Measurements from ENCODE around the gene SLC66A2.
"Not testable (repeated sequence)": the region's sequence is repeated elsewhere in the genome, so short reads cannot be mapped to it uniquely, and the experiment has no call there.

The SLC66A2 gene

DNA sequence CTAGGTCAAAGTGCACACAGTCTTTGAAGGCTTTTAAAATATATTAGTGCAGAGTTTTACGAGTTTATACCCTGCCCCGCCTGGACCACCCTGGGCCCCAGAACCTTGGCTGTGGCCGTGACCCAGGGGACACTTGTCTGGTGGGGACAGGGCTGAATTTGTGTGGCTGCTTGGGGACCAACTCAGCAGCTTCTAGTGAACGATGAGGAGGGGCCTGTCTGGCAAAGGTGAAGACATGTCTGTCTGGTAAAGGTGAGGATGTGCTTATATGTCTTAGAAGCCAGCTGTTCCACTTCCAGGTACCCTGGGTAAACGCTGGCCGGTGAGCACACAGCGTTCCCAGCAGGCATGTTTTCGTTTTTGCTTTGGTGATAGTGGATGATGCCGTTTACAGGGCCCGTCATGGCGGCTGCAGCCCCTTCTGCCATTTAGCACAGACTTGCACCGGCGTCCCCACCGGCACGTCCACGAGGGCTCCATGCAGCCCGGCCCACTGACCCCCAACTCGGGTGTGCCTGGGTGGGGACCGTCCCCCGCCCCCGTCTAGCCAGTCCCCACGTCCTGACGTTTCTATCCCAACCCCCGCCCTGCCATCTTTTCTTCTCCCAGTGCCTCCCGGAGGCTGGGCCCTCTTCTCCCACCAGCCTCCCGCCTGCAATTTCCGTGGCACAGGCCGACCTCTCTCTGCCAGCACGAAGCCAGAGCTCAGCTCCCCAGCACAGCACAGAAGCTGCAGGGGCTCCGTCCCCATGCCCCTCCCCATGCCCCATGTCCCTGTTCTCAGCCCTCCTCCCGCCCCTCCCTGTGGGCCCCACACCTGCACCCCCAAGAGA, 67.8 kb downstream of the SLC66A2 start:
- DNase-seq (ENCODE audit: low read depth in 2 of 2): no peak

DNA sequence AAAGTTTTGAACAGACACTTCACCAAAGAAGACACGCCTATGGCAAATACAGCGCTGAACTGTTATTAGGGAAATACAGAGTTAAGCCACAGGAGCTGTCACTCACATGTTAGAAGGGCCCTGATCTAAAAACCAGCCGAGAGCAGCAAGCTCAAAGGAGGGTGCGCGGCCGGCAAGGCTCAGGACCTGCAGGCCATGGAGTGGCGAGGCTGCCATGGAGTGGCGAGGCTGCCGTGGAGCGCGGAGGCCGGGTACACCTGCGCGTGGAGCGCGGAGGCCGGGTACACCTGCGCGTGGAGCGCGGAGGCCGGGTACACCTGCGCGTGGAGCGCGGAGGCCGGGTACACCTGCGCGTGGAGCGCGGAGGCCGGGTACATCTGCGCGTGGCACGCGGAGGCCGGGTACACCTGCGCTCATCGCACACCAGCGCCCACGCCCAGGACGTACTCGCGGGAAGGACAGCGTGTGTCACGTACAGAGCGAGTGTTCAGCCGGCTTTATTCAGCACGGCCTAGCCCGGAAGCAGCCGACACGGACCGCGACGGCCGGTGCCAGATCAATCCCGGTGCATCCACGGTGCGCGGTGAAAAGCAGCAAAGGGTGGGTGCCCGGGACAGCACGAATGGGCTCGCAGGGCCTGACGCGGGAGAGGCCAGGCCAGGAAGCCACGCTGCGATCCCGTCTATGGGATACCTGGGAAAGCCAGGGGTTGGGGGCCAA, 68.8 kb downstream of the SLC66A2 start:
- DNase-seq (ENCODE audit: low read depth in 2 of 2): no peak

DNA sequence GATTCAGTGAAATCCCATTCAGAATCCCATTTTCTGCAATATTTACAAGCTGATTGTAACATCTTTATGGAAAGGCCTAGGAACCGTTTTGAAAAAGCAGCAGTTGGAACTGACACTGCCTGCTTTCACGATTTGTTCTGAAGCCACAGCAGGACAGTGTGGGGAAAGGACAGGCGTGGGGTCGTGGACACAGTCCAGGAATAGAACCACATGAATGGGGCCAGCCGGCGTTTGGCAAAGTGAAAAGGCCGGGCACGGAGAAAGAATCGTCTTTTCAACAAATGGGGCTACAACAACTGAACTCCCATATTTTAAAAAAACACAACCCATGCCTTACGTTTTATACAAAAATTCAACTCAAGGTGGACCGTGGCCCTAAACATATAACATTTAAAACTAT, 69.8 kb downstream of the SLC66A2 start:
- no peak for DNase-seq (ENCODE audit: low read depth in 2 of 2)

DNA sequence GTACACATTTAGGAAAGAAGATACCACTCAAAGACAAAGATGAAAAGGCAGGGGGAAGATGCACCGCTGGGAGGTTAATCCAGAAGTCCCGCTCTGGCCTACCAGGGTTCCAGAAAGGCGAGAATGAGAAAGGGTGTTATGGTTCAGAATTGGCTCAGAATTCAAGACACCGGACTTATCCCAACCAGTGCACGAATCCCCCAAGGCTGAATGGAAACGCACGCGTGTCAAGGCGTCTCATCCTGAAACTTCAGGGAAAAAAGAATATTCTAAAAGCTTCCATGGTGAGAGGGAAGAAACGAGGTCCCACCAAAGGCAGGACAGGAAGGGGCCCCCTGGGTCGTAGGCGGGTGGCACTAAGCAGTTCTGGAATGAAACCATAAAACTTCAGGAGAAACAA, 71.9 kb downstream of the SLC66A2 start:
- DNase-seq (ENCODE audit: low read depth in 2 of 2): no peak

DNA sequence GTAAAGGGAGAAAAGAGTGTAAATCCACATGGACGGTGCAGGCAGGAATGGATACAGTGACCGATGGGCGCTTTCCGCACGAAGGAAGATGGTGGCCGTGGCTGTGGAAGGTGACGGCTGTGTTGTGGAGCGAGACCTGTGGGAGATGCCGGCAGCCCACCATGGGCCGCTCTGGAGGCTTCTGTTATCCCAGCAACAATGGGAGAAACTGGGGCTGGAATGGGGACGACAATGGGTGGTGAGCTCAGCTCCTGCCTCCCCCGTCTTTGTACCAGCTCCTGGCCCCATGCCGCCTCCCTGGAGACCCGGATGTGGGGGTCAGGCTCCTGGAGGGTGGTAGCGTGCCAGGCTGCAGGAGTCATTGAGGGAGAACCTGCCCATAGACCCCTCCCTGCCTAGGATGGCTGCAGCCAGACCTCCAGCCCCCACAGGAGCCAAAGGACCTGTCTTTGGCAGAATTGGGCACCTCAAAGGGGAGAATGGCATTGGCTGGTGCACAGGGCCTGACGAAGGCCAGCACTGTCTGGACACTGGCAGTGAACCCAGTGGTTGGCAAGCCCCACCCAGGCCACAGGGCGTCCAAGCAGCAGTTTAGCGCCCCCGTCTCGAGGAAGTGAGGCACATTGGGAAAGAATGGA, 72.6 kb downstream of the SLC66A2 start:
- no peak for DNase-seq (ENCODE audit: low read depth in 2 of 2)

DNA sequence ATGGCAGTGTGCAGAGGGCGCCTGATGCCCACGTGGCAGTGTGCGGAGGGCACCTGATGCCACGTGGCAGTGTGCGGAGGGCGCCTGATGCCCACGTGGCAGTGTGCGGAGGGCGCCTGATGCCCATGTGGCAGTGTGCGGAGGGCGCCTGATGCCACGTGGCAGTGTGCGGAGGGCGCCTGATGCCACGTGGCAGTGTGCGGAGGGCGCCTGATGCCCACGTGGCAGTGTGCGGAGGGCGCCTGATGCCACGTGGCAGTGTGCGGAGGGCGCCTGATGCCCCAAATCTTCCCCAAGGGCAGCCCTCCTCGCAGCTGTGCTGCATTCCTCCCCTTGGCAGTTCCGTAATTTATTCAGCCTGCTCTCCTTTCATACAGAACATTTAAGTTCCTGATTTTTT, 73.2 kb downstream of the SLC66A2 start:
- DNase-seq (ENCODE audit: low read depth in 2 of 2): not testable (repeated sequence)

GRCh38 chr18:79877163-79878091, 74.0 kb downstream of the SLC66A2 start:
- no peak for DNase-seq (ENCODE audit: low read depth in 2 of 2)

DNA sequence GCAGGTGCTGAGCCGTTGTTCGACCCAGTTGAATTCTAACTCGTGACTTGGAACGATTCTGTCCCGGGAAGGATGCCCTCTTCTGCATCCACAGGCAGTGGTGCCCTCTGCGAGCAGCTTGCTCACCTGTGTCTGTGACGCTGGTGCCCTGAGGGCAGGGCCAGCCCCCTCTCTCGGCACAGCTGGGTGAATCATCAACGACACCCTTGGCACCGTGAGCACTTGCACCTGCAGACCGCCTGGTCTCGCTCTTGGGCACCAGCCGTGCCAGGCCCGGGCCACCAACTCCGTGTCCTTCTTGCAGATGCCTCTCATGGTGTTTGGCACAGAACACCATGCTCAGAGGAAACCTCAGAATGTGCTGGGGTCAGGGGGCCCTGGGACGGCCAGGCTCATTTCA, 75.0 kb downstream of the SLC66A2 start:
- no peak for DNase-seq (ENCODE audit: low read depth in 2 of 2)

DNA sequence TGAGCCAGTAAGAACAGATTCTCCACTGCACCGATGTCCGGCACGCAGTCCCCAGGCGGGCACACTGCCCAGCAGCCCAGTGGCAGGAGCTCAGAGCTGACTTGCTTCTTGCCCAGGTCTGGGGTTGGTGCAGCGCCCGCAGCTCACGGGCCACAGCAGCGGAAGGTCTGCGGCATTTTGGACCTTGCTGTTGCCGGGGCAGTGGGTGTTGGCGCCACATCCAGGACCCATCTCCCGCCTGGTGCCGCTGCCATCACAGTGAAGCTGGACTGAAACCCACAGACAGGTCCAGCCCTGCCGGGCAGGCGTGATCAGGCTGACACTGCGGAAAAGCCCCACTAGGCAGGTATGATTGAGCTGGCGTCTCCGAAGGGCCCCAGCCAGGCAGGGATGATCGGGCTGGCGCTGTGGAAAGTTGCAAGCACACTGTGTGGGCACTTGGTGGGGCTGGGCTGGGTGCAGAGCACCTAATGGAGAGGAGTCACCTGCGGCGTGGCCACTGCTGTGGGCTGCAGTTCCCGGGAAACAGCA, 75.5 kb downstream of the SLC66A2 start:
- DNase-seq (ENCODE audit: low read depth in 2 of 2): no peak

GRCh38 chr18:79875531-79875919, 75.9 kb downstream of the SLC66A2 start:
- DNase-seq (ENCODE audit: low read depth in 2 of 2): no peak

DNA sequence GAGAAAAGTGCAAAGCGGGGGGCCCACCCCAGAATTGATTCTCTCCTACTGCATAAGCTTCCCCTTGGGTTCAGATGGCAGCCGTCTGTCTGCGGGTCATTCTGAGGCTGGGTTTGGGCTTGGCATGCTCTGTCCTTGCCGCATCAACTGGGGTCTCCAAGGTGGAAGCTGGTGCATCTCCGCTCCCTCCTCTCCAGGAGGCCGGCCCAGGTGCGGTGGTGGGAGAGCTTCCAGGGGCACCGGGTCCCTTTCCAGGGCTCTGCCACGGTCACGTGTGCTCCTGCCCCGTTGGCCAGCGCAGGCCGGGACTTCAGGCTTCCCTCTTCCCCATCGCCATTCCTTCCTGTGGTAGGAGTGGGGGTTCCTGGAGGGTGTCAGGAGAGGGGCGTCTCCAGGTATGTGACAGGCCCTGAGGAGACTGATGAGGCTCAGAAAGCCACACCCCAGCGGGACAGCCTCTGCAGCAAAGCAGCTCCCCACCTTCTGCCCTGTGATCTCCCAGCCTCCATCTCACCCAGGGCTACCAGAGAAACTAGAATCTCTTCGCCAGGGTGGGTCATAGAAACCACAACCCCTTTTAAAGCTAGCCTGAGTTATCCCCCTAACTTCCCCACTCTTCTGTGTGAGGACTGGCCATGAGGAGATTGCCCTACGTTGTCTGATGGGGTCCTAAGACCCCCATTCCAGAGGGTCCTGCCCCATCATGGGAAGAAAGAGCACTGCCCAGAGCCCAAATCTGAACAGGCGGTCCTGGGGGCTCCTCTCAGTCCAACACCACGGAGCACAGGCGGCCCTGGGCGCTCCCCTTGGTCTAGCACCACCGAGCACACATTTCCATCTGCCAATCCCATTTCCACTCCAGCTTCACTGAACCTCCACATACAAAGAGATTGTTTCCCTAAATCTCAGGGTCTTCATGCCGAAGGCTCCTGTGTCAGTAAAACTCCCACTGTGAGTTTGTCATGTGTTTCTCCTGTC, 76.6 kb downstream of the SLC66A2 start:
- DNase-seq (ENCODE audit: low read depth in 2 of 2): no peak

DNA sequence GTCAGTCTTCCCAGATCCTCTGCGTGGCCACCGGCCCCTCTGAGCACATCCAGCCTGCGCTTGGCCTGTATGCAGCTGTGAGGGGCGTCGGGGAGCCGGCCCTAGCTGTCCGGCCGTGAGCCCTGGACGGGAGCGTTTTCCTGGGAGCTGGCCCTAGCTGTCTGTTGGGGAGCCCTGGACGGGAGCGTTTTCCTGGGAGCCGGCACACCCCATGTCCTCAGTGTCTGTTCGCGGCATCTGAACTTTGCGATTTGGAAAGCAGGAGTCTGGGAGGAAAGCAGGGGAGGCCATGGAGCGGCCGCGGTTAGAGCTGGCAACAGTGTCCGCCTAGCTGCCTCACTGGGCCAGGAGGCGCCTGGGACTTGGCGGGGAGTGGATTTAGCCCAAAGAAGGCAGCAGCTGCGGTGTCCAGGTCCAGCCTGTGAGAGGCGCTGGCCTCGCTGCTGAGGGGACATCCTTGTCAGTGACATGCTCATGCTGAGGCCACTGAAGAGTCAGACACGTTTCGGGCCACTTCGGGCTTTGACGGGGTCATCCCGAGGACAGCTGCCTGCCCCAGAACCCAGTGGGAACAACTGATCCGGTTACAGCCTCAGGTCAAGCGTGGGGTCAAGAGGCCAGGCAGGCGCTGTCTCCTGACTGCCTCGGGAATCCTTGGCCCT, 77.9 kb downstream of the SLC66A2 start:
- DNase-seq (ENCODE audit: low read depth in 2 of 2): no peak

DNA sequence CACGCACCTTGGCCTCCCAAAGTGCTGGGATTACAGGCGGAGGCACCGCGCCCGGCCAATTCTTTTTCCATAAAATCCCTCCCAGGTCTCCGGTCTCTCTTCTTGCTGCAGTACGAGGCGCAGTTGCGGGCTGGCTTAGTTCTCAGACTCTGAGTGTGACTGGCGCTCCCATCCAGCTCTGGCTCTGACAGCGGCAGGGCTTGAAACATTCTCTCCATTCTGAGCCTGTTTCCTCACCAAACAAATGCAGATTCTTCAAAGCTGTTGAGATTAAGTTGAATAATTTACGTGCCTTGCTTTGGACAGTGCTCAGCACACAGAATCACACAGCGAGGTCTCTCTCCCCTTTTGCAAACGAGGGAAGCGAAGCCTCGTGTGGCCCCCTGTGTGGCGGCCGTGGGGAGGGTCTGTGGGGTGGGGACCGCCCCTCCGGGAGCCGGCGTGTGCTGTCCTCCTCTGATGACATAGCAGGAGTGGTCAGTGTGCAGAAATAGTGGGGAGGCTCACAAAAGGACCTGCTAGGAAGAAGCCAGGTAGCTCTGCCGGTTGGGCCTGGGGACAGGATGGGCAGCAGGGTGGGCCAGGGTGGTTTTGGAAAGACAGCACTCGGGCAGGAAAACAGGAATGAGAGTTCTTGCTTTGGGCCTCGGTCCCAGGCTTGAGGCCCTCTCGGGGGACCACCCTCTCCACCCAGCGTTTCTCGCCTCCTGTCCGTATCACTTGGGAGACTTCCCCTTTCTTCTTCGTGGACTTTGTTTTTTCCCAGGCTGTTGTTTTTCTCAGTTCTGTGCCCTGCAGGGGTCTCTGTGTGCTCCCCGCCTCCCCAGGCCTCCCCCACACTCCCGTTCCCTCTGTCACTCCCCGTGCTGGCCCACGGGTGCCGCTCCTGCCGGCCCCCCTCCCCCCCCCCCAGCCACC, 78.7 kb downstream of the SLC66A2 start:
- no peak for DNase-seq (ENCODE audit: low read depth in 2 of 2)

DNA sequence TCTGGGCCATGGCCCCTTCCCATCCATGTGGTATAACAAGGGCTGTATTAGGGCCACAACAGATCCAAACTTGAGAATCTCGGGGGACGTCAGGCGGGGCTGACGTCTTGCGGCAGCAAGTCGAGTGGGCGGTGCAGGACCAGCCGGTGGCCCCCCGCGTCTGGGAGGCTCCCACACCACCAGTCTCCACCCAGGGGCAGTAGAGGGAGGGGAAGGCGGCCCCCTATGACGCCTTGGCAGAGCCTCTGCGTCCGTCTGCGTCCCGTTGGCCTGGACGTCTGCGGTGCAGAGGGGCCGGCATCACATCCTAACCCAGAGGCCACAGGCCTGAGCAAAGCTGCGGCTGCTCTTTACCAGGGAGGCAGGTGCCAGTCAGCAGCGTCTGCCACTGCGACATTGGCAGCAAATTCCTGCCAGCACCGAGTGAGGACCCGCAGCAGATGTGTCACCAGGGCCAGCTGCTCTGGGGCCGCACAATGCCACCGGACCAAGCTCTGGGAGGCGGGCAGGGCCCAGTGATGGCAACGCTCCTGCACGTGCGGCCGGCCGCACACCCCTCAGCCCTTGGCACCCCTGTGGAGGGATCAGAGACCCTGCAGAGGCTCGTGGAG, 79.9 kb downstream of the SLC66A2 start:
- DNase-seq (ENCODE audit: low read depth in 2 of 2): no peak

DNA sequence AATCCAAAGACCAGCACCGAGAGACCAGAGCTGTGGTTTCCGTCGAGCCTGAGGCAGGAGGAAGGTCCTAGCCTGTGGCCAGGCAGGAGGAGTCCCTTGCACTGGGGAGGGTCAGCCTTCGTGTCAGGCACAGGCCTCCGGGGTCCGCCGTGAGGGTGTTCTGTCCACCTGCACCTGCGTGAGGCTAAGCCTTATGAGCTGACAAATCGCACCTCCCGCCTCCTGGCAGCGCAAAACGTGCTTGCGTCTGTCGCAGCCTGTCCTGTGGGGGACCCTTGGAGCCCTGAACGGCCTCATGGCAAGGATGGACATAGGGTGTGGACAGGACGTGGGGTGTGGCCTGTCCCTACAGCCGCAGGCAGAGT, 80.4 kb downstream of the SLC66A2 start:
- no peak for DNase-seq (ENCODE audit: low read depth in 2 of 2)

DNA sequence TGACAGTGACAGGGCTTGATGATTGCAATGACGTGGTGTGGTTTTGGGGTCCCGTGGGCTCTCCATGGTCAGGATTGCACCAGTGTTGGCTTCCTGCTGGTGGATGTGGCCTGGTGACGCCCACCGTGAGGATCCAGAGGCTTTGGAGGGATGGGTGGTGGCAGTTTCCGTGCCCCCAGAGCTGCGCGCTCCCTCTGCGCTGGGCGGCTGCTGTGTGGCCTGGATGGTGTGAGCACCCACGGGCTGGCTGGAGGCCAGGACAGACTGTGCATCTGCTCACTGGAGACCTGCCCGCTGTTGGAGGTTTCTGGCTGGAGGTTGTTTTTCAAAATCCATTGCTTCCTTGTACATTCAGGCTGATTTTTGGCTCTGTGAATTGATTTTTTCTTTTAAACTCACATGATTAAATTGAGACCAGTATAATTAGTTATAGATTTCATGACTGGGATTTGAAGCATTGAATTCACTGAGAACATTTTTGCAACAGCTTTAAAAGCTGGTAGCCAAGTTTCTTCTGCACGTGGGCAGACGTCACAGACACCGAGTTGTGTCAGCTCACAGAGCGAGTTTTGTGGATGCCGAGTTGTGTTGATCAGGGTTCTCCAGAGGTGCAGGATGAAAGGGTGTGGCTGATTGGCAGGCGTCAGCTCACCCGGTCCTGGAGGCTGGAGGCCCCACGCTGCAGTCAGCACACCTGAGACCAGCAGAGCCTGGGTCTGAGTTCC, 81.0 kb downstream of the SLC66A2 start:
- no peak for DNase-seq (ENCODE audit: low read depth in 2 of 2)

GRCh38 chr18:79869591-79870300, 81.7 kb downstream of the SLC66A2 start:
- no peak for DNase-seq (ENCODE audit: low read depth in 2 of 2)

Data from stimulated activated CD8-positive, alpha-beta memory T cell treated with anti-CD3 and anti-CD28 coated beads, Interleukin-7, amount 100 ng/mL, for 4 hours (primary cell).